Stimulated activated naive CD4-positive, alpha-beta T cell treated with Interleukin-2 at 50 U/mL for 16 hours (primary cell): ENCODE data around the gene LCE1B.

ENCODE experiments used
- DNase-seq: peaks from one replicate; lab custom pipeline; 2025; lab: John Stamatoyannopoulos, UW

Gene LCE1B, protein sequence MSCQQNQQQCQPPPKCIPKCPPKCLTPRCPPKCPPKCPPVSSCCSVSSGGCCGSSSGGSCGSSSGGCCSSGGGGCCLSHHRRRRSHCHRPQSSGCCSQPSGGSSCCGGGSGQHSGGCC

DNA sequence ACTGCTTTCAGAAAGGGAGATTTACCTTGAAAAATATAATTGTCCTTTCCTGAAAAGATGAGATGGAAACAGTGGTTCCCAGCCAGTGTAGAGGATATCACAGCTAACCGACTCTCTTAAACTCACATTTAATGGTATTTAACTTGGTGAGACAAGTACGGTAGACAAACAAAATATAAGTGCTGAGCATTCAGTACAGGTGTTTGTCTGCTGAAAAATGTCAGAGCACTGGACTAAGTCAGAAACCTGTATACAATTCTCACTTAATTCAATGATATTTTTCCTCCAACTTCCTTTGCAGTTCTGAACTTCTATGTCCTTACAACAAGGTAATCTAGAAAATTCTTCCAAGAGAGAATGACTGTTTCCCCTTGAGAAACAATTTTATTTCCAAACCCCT, at the start of gene LCE1B:
LCE1B (plus strand) TSS at position 301 of the 400 bp plus-strand sequence. CDS start 476 bp downstream, outside the sequence.
- DNase-seq = no peak

DNA sequence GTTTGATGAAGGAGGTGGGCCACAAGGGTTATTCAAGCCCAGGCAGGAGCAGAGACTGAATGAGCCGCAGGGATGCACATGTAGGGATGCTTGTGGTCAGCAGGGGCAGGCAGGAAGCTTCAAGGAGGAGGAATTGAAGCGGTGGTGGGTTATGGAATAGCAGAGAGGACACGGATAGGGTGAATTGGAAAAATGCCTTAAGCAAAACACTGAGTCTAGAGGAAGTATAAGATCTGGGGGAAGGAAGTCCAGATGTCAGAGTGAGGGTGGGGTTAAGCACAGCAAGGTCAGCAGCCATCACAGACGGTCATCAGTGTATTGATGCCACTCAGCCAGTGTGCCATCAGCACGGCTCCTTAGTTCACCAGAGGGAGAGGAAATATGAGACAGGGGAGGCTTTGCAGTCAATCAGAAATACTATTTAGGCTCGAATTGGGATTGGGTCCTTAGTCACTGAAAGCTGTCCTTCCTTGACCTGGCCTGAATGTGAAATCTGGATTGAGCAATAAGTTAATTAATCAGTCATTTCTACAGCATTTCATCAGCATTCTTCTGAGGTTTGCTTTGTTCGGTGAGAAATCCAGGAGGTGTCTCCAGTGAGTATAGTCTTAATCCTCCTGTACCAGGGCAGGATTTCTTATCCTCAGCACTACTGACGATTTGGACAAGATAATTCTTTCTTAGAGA, 42.8 kb upstream of the LCE1B start:
- no peak for DNase-seq

DNA sequence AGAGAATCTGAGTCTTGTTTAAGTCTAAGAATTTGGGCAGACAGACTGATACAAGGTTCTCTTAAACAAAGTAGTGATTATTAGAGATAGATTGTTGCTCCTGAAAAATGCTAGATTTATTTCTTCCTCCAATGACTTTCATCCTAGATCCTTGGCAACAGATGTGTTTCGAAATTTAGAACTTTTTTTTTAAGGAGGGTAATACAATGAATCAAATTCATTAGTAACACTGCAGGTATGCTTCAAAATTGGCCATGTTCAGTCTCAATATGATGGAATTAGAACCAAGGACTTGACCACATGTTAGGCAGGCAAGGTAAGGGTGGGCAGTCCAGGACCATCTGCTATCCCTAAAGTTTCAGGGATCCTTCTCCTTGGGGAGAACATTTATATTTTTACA, 41.4 kb upstream of the LCE1B start:
- DNase-seq = no peak

DNA sequence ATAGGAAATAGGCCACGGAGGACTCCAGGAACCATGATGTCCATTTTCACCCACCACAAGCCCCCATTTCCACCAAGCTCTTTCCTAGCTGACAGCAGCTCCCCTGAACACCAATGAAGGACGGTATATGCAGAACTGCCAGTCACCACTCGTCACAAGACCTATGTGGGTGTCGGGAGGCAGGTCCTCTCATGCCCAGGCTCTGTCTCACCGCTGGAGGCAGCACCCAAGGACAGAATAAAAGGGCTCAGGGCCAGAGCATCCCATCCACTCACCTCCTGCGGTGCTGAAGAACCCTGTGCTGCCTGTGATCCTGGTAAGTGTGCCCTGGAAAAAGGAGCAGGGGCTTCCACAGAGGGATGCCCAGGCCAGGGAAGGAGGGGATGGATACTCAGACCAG, 36.9 kb upstream of the LCE1B start, which contains the start of gene LCE1F:
LCE1F (plus strand) TSS at position 266 of the 400 bp plus-strand sequence. CDS start 1,232 bp downstream, outside the sequence.
- DNase-seq = no peak

DNA sequence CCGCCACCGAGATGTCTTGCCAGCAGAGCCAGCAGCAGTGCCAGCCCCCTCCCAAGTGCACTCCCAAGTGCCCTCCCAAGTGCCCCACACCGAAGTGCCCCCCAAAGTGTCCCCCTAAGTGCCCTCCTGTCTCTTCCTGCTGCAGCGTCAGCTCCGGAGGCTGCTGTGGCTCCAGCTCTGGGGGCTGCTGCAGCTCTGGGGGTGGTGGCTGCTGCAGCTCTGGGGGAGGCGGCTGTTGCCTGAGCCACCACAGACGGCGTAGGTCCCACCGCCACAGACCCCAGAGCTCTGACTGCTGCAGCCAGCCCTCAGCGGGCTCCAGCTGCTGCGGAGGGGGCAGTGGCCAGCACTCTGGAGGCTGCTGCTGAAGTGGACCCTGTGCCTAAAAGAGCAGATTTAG, 35.4 kb upstream of the LCE1B start:
- no peak for DNase-seq

DNA sequence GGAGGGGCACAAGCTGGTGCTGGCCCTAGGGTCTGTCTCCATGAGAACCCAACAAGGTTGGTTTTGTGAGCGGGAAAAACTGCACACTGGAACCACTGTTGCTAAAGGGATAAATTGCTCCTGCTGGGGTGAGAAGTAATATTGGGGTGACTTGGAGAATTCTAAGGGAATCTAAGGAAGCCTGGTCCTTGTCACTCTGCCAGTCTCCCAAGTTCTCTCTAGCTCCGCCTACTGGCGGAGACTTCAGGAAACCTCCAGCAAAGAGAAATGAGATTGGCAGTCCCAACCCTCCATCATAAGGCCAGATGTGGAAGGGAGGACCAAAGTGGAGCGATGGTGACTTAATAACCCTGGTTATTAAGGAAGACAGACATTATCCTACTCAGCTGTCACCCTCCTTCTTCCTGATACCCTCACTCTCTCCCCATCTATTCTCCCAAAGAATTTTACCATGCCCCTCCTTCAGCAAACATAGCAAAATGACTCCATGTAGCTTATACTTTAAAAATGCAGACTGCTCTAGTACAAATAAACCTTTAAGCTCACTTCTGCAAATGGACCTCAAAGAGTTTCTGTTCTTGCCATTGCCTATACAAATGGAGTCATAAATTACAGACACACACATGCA, 34.1 kb upstream of the LCE1B start:
- no peak for DNase-seq

DNA sequence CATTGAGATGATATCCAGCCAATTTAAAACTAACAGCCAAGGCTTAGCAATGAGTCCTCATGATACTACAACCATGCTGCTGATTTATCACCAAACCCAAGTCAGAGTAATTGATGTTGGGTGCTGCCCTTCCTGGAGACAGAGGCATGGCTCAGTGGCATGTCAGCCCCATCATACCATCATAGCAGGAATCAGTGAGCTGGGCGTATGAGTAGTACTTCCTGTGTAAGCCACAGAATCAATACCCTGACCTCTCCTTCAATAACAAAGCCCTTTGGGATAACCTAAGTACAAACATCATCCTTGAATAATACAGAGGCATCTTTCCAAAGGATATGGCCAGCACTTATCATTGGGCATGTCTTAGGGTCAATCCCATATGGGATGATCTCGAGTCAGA, 28.7 kb upstream of the LCE1B start:
- DNase-seq = no peak

DNA sequence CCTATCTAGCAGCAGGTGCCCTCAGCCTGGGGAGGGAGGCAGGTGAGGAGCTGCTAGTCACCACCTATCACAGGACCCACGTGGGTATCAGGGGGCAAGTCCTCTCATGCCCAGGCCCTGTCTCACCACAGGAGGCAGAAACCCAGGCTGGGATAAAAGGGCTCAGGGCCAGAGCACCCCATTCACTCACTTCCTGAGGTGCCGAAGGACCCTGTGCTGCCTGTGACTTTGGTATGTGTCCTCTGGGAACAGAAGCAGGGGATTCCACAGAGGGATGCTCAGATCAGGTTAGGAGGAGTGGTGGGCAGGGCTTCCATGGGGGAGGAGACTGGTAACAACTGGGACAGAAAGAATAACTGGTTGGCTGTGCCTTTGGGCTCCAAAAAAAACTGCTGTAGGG, 25.7 kb upstream of the LCE1B start, which contains the start of gene LCE1E:
LCE1E (plus strand) TSS at position 181 of the 400 bp plus-strand sequence. CDS start 1,043 bp downstream, outside the sequence.
- DNase-seq = no peak

DNA sequence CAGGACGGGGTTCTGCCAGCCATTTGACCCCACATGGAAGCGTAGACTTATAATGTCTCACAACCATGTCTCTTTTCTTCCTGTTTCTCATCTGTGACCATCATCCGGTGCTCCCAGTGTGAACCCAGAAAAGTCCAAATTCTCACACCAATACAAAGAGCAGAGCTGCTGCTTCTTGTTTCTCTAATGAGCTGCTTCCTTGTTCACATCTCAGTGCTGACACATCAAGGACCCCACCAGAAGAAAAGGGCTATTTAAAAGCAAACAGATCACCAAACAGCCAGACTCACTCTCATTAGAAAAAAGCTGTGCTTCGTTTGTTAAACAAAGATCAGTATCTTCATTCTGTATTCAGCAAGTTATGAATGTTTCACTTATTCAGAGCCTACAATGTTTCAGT, 16.1 kb upstream of the LCE1B start:
- DNase-seq = no peak

DNA sequence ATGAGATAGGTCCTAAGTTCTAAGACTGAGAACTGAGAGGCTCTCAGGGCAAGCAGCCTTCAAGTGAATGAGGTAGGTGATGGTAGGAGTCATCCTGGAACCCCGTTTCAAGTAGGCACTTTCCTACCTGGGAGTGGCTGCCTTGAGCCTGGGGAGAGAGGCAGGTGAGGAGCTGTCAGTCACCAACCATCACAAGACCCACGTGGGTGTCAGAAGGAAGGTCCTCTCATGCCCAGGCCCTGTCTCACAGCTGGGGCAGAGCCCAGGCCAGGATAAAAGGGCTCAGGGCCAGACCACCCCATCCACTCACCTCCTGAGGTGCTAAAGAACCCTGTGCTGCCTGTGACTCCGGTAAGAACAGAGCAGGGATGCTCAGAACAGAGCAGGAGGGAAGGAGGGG, 15.3 kb upstream of the LCE1B start, which contains the start of gene LCE1D:
LCE1D (plus strand) TSS at position 301 of the 400 bp plus-strand sequence. CDS start 1,074 bp downstream, outside the sequence.
- no peak for DNase-seq

DNA sequence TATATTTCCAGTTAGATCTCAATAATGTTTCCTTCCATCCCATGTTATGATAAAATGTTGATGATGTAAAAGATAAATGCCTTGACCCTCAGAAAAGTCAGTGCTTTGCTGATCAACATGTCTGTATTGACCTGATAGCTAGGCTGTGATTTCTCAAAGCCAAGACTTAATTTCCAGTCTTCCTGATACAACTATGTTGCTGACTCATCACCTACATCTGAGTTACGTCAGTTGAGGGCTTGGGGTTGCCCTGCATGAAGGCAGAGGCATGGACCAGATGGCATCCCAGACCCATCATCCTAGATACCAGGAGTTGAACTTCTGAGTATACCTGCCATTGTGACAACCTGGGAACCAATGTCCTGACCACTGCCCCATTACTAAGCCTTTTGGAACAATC, 10.4 kb upstream of the LCE1B start:
- DNase-seq = no peak

DNA sequence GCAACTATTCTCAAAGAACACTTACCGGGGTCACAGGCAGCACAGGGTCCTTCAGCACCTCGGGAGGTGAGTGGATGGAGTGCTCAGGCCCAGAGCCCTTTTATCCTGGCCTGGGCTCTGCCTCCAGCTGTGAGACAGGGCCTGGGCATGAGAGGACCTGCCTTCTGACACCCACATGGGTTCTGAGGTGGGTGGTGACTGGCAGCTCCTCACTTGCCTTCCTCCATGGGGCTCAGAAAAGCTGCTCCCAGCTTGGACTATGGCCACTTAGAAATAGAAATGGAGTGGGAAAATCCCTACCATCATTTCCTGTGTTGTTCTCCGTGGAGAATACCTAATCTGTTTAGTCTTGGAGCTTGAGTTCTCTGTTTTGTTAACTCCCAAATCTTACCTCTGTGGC, 5.2 kb upstream of the LCE1B start, which contains the start of gene LCE1C:
LCE1C (minus strand) TSS at position 76 of the 400 bp plus-strand sequence. CDS start 1,173 bp downstream, outside the sequence.
- DNase-seq = no peak

DNA sequence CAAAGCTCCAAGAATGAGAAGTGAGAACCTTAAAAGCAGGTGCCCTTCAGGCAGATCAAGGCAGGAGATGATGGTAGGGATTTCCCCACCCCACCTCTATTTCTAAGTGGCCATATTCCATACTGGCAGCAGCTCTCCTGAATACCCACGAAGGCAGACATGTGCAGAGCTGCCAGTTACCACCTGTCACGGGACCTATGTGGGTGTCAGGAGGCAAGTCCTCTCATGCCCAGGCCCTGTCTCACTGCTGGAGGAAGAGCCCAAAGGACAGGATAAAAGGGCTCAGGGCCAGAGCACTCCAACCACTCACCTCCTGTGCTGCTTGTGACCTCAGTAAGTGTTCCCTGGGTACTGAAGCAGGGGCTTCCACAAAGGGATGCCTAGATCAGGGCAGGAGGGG, 721 bp upstream of the LCE1B start:
- no peak for DNase-seq

DNA sequence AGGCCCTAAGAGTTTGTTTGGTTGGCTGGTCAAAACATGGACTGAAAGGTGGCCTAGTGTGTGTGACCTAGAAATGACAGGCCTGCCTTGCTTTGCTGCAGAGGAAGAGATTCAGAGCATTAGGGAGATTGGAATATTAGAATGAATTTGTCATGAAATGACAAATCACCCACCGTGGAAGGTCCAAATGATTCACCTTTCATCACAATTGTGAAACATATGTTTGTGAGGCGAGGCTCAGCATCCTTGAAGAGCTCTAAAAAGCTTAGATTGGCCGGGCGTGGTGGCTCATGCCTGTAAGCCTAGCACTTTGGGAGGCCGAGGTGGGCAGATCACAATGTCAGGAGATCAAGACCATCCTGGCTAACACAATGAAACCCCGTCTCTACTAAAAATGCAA, 5.5 kb downstream of the LCE1B start:
- DNase-seq = no peak

DNA sequence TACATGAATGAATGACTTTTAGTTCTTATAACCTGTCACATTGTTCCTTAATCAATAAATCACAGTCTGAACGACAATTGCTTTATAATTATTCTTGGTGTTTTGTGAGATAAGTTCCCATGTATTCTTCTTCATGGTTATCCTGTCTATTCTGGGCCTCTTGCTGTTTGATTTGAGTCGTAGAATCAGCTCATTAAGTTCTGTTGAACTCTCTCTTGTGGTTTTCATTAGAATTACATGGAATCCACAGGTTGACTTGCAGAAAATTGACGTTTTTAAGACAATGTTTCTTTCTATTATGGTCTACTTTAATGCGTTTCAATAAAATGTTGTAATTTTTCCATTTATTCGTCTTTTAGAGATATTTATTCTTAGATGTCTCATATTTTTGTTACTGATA, 11.5 kb downstream of the LCE1B start:
- no peak for DNase-seq

DNA sequence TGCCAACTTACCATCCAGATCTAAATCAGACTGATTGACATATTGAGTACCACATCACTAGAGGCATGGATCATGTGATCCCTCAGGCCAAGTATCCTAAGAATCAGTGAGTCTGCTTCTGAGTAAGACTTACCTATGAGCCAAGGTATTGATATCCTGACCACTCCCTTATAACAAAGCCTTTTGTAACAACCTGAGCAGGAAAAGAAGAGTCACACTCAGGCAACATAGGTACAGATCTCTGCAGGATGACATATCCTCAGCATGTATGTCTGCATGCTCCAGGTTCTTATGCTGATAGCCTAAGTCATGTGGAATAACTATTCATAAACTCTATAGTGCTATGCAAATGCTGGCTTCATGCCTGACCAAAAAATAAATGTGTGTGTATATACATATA, 13.2 kb downstream of the LCE1B start:
- no peak for DNase-seq

DNA sequence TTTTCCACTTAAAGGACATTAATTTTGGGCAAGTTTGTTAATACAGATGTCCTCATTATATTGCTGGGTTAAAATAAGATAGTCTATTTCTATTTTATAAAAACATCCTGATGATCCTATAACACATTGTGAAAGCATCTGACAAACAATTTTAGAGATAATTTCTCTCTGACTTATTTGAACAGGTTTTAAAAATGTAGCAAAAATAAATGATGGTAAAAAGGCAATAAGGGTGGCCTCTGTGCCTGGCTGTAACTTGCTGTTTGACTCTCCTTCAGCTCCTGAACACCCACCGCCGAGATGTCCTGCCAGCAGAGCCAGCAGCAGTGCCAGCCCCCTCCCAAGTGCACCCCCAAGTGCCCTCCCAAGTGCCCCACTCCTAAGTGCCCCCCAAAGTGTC, 15.4 kb downstream of the LCE1B start, which contains the start of gene LCE1A:
LCE1A (plus strand) TSS at position 301 of the 400 bp plus-strand sequence; CDS start at position 301, 0 bp downstream.
- DNase-seq = no peak

DNA sequence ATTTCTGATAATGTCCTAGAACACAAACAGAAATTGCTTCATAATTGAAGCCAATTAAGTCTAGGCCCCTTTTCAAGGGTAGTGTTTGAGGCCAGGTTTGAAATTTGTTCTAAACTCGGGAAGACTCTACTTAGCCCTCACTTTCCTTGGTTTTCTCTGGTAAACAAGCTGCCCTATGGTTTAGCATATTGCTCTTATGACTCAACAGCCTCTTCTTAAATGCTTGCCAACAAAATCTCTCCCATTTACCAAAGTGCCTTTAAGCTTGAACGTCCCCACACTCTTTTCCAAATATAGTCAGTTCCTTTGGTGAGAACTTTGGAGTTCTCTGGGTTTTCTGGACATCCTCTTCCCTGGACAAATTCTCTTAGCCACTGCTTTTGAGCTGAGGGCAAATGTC, 25.1 kb downstream of the LCE1B start:
- DNase-seq = no peak

DNA sequence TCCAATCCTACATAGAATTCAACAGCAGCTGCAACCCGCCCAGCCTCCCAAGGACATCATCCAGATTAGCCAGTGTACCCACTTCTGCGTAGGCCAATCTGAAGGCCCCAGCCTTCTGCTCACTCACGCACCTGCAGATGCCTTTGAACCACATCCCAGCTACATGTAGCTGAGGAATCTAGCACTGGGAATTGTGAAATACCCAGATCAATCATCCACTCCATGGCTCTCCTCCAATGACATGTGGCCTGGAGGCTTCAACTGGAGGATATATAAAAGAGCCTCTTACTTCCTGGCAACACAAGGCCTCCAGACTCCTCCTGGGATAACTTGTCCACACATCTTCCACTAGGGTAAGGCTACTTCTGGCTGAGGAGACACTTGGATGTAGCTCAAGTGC, 30.8 kb downstream of the LCE1B start, which contains the start of gene LCE6A:
LCE6A (plus strand) TSS at position 301 of the 400 bp plus-strand sequence. CDS start 665 bp downstream, outside the sequence.
- DNase-seq = no peak

DNA sequence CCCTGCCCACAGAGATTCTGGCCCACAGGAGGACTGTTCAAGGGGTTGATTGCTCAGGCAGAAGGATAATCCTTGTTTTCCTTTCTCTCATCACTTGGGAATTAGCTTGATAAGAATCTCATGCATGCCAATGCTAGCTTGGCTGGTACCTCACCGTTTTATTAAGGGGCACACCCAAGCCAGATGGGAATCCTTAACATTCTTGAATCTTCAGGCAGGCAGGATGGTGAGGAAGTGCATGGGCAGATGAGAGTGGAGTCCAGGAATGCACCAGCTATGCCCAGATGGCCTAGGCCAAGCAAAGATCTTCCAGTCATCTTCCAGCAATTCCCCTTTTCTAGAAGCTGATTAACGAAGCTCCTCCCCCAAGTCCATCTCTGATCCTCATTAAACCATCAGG, 43.9 kb downstream of the LCE1B start:
- no peak for DNase-seq

DNA sequence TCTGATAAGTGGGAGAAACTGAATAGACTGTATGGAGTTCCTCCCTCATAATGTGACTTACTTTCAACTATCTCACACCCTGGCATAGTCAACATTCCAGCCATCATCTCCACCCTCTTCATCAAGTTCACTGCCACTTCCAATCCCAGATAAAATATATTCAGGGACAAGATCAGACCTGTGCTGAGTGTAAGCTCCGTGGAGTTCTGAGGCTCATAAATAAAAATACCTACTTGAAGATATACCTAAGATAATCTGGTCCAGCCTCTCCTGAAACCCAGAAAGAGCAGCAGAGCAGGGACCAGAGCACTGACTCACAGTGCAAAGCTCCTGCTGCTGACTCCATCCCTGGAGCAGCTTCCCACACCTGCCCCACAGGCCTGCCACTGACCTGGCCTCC, 46.3 kb downstream of the LCE1B start:
- no peak for DNase-seq

DNA sequence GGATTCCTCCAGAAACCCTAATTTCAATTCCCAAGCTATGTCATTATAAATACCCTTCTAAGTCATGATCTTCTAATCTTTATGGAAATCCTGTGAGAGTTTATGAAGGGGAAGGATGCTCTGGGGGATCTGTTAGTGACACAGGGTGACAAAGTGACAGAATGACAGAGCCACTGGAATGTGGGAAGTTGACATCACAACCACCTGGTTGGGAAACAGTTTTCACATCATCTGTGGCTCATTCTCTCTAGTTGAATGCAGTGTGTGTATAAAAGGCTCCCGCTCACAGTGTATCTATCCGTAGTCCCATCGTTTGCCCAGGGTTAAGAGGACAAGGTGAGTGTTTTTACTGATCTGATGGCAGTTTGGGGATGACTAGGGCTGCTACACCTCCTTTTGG, 47.9 kb downstream of the LCE1B start, which contains the start of gene LCE7A:
LCE7A (plus strand) TSS at position 301 of the 400 bp plus-strand sequence. CDS start 702 bp downstream, outside the sequence.
- no peak for DNase-seq

DNA sequence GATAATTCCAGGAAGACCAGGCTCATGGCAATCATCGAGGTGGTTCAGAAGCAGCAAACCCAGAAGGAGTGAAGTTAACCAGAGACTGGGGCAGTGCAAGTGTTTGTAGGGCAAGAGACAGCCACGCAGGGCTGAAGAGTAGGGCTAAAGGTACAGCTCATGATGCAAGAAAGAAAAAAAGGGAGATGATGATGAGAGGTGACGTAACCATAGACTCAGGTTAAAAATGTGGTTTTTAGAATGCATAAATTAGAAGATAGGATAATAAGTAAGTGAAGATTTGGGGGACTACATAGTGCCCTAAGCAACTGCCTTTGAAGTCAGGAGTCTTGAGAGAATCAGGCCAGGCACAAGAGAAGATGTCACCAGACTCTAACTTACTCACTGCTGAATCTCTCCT, 48.4 kb downstream of the LCE1B start:
- DNase-seq = no peak
